HEK293 (cell line): ENCODE measurements around the gene PXMP2.

ENCODE experiments used
- CTCF ChIA-PET: fragments of 350-600 bp; formaldehyde crosslinking; extraction: SDS; loops from one replicate; lab custom pipeline; 2021; ENCODE audit warnings: antibody characterized with exemption; lab: Yijun Ruan, JAX
- POLR2A ChIA-PET: fragments of 300-600 bp; formaldehyde crosslinking; extraction: SDS; loops from one replicate; lab custom pipeline; 2020; ENCODE audit warnings: antibody characterized with exemption, inconsistent platforms; lab: Yijun Ruan, JAX
- H3K27ac ChIP-seq: fragments of 200-500 bp; sonication (Bioruptor generic); 2 replicates; pipeline ENCODE4 v1.5.1; 2014; ENCODE audit warnings: low read depth, low read length, control low read depth, inconsistent platforms; ENCODE audit errors: extremely low read depth
- H3K36me3 ChIP-seq, 2 experiments: fragments of 200-500 bp in 1 of 2; sonication (Bioruptor generic) in 1 of 2; 1 replicate in 1 of 2; 2 replicates in 1 of 2; pipeline ENCODE4 v1.5.1; 2014 to 2017; ENCODE audit warnings: inconsistent platforms in 2 of 2, low read length in 2 of 2; ENCODE audit not compliant: control insufficient read depth in 2 of 2, insufficient read depth in 1 of 2
- H3K4me1 ChIP-seq: fragments of 200-500 bp; sonication (Bioruptor generic); 2 replicates; pipeline ENCODE4 v1.5.1; 2014; ENCODE audit warnings: mild to moderate bottlenecking, low read length, inconsistent platforms; ENCODE audit not compliant: control insufficient read depth, insufficient read depth
- H3K4me3 ChIP-seq: 2 replicates; pipeline ENCODE4 v1.5.1; 2011; ENCODE audit warnings: low read depth, mild to moderate bottlenecking, control low read depth, low read length, moderate library complexity
- H3K9me3 ChIP-seq: fragments of 200-500 bp; sonication (Bioruptor generic); 2 replicates; pipeline ENCODE4 v1.5.1; 2014; ENCODE audit warnings: low read depth, low read length, inconsistent platforms; ENCODE audit not compliant: control insufficient read depth, insufficient read depth
- CTCF ChIP-seq: fragments of 450-650 bp; formaldehyde crosslinking; IDR thresholded peaks from 2 replicates; pipeline ENCODE4 v1.5.1; 2016; ENCODE audit warnings: missing biosample characterization, missing genetic modification characterization
- GLIS1 ChIP-seq: fragments of 450-650 bp; formaldehyde crosslinking; IDR thresholded peaks from 2 replicates; pipeline ENCODE4 v1.5.1; 2016; ENCODE audit warnings: missing biosample characterization, missing genetic modification characterization
- GLIS2 ChIP-seq: fragments of 450-650 bp; formaldehyde crosslinking; IDR thresholded peaks from 2 replicates; pipeline ENCODE4 v1.5.1; 2016; ENCODE audit warnings: missing biosample characterization, missing genetic modification characterization
- INSM2 ChIP-seq: fragments of 450-650 bp; formaldehyde crosslinking; IDR thresholded peaks from 2 replicates; pipeline ENCODE4 v1.5.1; 2016; ENCODE audit warnings: missing biosample characterization, missing genetic modification characterization
- KLF16 ChIP-seq: fragments of 450-650 bp; formaldehyde crosslinking; IDR thresholded peaks from 2 replicates; pipeline ENCODE4 v1.5.1; 2017; ENCODE audit warnings: missing biosample characterization, missing genetic modification characterization
- KLF17 ChIP-seq: fragments of 450-650 bp; formaldehyde crosslinking; IDR thresholded peaks from 2 replicates; pipeline ENCODE4 v1.5.1; 2016; ENCODE audit warnings: missing biosample characterization, missing genetic modification characterization
- KLF8 ChIP-seq: fragments of 450-650 bp; formaldehyde crosslinking; IDR thresholded peaks from 2 replicates; pipeline ENCODE4 v1.5.1; 2016; ENCODE audit warnings: missing biosample characterization, missing genetic modification characterization
- PATZ1 ChIP-seq: fragments of 450-650 bp; formaldehyde crosslinking; IDR thresholded peaks from 2 replicates; pipeline ENCODE4 v1.5.1; 2016; ENCODE audit warnings: missing biosample characterization, missing genetic modification characterization
- ZBTB10 ChIP-seq: fragments of 450-650 bp; formaldehyde crosslinking; IDR thresholded peaks from 2 replicates; pipeline ENCODE4 v1.5.1; 2016; ENCODE audit warnings: missing biosample characterization, missing genetic modification characterization
- ZNF132 ChIP-seq: fragments of 450-650 bp; formaldehyde crosslinking; IDR thresholded peaks from 2 replicates; pipeline ENCODE4 v1.5.1; 2017; ENCODE audit warnings: missing biosample characterization, missing genetic modification characterization, borderline replicate concordance
- ZNF133 ChIP-seq: fragments of 450-650 bp; formaldehyde crosslinking; IDR thresholded peaks from 2 replicates; pipeline ENCODE4 v1.5.1; 2016; ENCODE audit warnings: missing biosample characterization, missing genetic modification characterization
- ZNF18 ChIP-seq: fragments of 450-650 bp; formaldehyde crosslinking; IDR thresholded peaks from 2 replicates; pipeline ENCODE4 v1.5.1; 2016; ENCODE audit warnings: missing biosample characterization, missing genetic modification characterization
- ZNF19 ChIP-seq: fragments of 450-650 bp; formaldehyde crosslinking; IDR thresholded peaks from 2 replicates; pipeline ENCODE4; 2016; ENCODE audit warnings: missing biosample characterization, missing genetic modification characterization, low read depth
- ZNF221 ChIP-seq: fragments of 450-650 bp; formaldehyde crosslinking; IDR thresholded peaks from 2 replicates; pipeline ENCODE4 v1.5.1; 2017; ENCODE audit warnings: missing biosample characterization, missing genetic modification characterization, borderline replicate concordance
- ZNF324 ChIP-seq: fragments of 450-650 bp; formaldehyde crosslinking; IDR thresholded peaks from 2 replicates; pipeline ENCODE4 v1.5.1; 2016; ENCODE audit warnings: missing biosample characterization, missing genetic modification characterization
- ZNF341 ChIP-seq: fragments of 450-650 bp; formaldehyde crosslinking; IDR thresholded peaks from 2 replicates; pipeline ENCODE4; 2016; ENCODE audit warnings: low read depth, missing biosample characterization, missing genetic modification characterization
- ZNF362 ChIP-seq: fragments of 450-650 bp; formaldehyde crosslinking; IDR thresholded peaks from 2 replicates; pipeline ENCODE4 v1.5.1; 2016; ENCODE audit warnings: missing biosample characterization, missing genetic modification characterization
- ZNF37A ChIP-seq: fragments of 450-650 bp; IDR thresholded peaks from 2 replicates; pipeline ENCODE4 v1.5.1; 2018; ENCODE audit warnings: missing biosample characterization, missing genetic modification characterization
- ZNF423 ChIP-seq: fragments of 450-650 bp; formaldehyde crosslinking; IDR thresholded peaks from 2 replicates; pipeline ENCODE4 v1.5.1; 2016; ENCODE audit warnings: missing biosample characterization, missing genetic modification characterization
- ZNF629 ChIP-seq: fragments of 450-650 bp; formaldehyde crosslinking; IDR thresholded peaks from 2 replicates; pipeline ENCODE4 v1.5.1; 2017; ENCODE audit warnings: missing biosample characterization, missing genetic modification characterization
- ZNF654 ChIP-seq: fragments of 450-650 bp; formaldehyde crosslinking; IDR thresholded peaks from 2 replicates; pipeline ENCODE4 v1.5.1; 2016; ENCODE audit warnings: low read depth, missing biosample characterization, missing genetic modification characterization
- ZNF768 ChIP-seq: fragments of 450-650 bp; formaldehyde crosslinking; IDR thresholded peaks from 2 replicates; pipeline ENCODE4 v1.5.1; 2018; ENCODE audit warnings: missing biosample characterization, mild to moderate bottlenecking, missing genetic modification characterization

Gene PXMP2

GRCh38 chr12:132659146-132659545 lies 28.2 kb upstream of the PXMP2 start (continued):
- no peak for TF ChIP-seq ZNF18 (tag by site-specific recombination)
- no peak for TF ChIP-seq ZNF362
- TF ChIP-seq GLIS1 (tag by site-specific recombination) = no peak

- Histone ChIP-seq H3K36me3 (peaks cover 49 to 98% of the 10 kb centered on the region in 2 experiments), H3K9me3 (no peaks in the 10 kb centered on the region)
- ChIA-PET POLR2A (interaction anchor here (0.6 kb wide), 1 partner anchor 213 kb away, joined by 7 read pairs; no protein-coding TSS in a partner anchor), CTCF (no interaction called here)
- no peak for TF ChIP-seq KLF8 (tag by site-specific recombination)
- no peak for TF ChIP-seq ZNF423 (tag by site-specific recombination)
- no peak for TF ChIP-seq PATZ1
- TF ChIP-seq KLF16 (tag by site-specific recombination) = no peak
- TF ChIP-seq, all 188 proteins: peak for 0
- Histone ChIP-seq H3K27ac (no peak overlapping the region), H3K4me1 (no peaks in the 10 kb centered on the region), H3K4me3 (no peak overlapping the region)
Measured at GRCh38 chr12:132660052-132660451, 27.3 kb upstream of the PXMP2 start.

- POLR2A ChIA-PET = no interaction called here
- Histone ChIP-seq H3K4me3 (no peak overlapping the region), H3K9me3 (no peaks in the 10 kb centered on the region), H3K36me3 (peaks cover 47 to 100% of the 10 kb centered on the region in 2 experiments), H3K4me1 (no peaks in the 10 kb centered on the region), H3K27ac (no peak overlapping the region)
- CTCF ChIA-PET = no interaction called here
- TF ChIP-seq GLIS2 (tag by site-specific recombination) (no peak), ZNF324 (no peak), ZNF19 (tag by site-specific recombination) (no peak), INSM2 (tag by site-specific recombination) (no peak), ZNF341 (tag by site-specific recombination) (no peak), ZNF629 (tag by site-specific recombination) (no peak), KLF17 (tag by site-specific recombination) (no peak), ZNF133 (tag by site-specific recombination) (no peak), ZNF132 (no peak), CTCF (tag by site-specific recombination) (no peak), ZNF37A (tag by site-specific recombination) (no peak), ZNF654 (tag by site-specific recombination) (no peak), ZNF221 (no peak), ZBTB10 (tag by site-specific recombination) (no peak), ZNF768 (no peak)
Measured at GRCh38 chr12:132660996-132661395, 26.4 kb upstream of the PXMP2 start.
